ENCODE results near the gene FBXW10B. TPM values are rescaled to one million over a fixed set of nuclear protein-coding genes. Genes with fewer than 3 reads are reported as not detected.
"Not testable (repeated sequence)": the region's sequence is repeated elsewhere in the genome, so short reads cannot be mapped to it uniquely, and the experiment has no call there.

Gene FBXW10B
- total RNA-seq, result 1.3 TPM in 1 of 2 replicates, not detected in the other

GRCh38 chr17:15619331-15620058 lies at the start of gene FBXW10B:
Gene FBXW10B (minus strand): TSS chr17:15619704. CDS start chr17:15619512, 192 bp downstream.
- DNase-seq (ENCODE audit: extremely low read depth, low read depth, low spot score), result not testable (repeated sequence)

- DNase-seq (ENCODE audit: extremely low read depth, low read depth, low spot score), result no peak
Measured at GRCh38 chr17:15663691-15664090, 44.2 kb upstream of the FBXW10B start.

- DNase-seq (ENCODE audit: extremely low read depth, low read depth, low spot score), result no peak
Measured at GRCh38 chr17:15663176-15663575, 43.7 kb upstream of the FBXW10B start.

GRCh38 chr17:15662681-15663080 lies 43.2 kb upstream of the FBXW10B start:
- no peak for DNase-seq (ENCODE audit: extremely low read depth, low read depth, low spot score)

- no peak for DNase-seq (ENCODE audit: extremely low read depth, low read depth, low spot score)
Measured at GRCh38 chr17:15660077-15660476, 40.6 kb upstream of the FBXW10B start.

- DNase-seq (ENCODE audit: extremely low read depth, low read depth, low spot score), result no peak
Measured at GRCh38 chr17:15659663-15660062, 40.2 kb upstream of the FBXW10B start.

- DNase-seq (ENCODE audit: extremely low read depth, low read depth, low spot score), result no peak
Measured at GRCh38 chr17:15659236-15659635, 39.7 kb upstream of the FBXW10B start.

- DNase-seq (ENCODE audit: extremely low read depth, low read depth, low spot score), result no peak
Measured at GRCh38 chr17:15658296-15658695, 38.8 kb upstream of the FBXW10B start.

- DNase-seq (ENCODE audit: extremely low read depth, low read depth, low spot score), result no peak
Measured at GRCh38 chr17:15657868-15658267, 38.4 kb upstream of the FBXW10B start.

- no peak for DNase-seq (ENCODE audit: extremely low read depth, low read depth, low spot score)
Measured at GRCh38 chr17:15654886-15655561, 35.5 kb upstream of the FBXW10B start.

GRCh38 chr17:15654401-15654800 lies 34.9 kb upstream of the FBXW10B start:
- DNase-seq (ENCODE audit: extremely low read depth, low read depth, low spot score), result not testable (repeated sequence)

- no peak for DNase-seq (ENCODE audit: extremely low read depth, low read depth, low spot score)
Measured at GRCh38 chr17:15652960-15653359, 33.5 kb upstream of the FBXW10B start.

- DNase-seq (ENCODE audit: extremely low read depth, low read depth, low spot score), result peak; percentile 83
Measured at GRCh38 chr17:15651583-15652110, 32.1 kb upstream of the FBXW10B start.

- DNase-seq (ENCODE audit: extremely low read depth, low read depth, low spot score), result no peak
Measured at GRCh38 chr17:15650741-15651582, 31.5 kb upstream of the FBXW10B start.

GRCh38 chr17:15649861-15650421 lies 30.4 kb upstream of the FBXW10B start:
- no peak for DNase-seq (ENCODE audit: extremely low read depth, low read depth, low spot score)

GRCh38 chr17:15648386-15648785 lies 28.9 kb upstream of the FBXW10B start:
- DNase-seq (ENCODE audit: extremely low read depth, low read depth, low spot score), result no peak

GRCh38 chr17:15645942-15646312 lies 26.4 kb upstream of the FBXW10B start:
- not testable (repeated sequence) for DNase-seq (ENCODE audit: extremely low read depth, low read depth, low spot score)

GRCh38 chr17:15645099-15645941 lies 25.8 kb upstream of the FBXW10B start:
- DNase-seq (ENCODE audit: extremely low read depth, low read depth, low spot score), result not testable (repeated sequence)

- not testable (repeated sequence) for DNase-seq (ENCODE audit: extremely low read depth, low read depth, low spot score)
Measured at GRCh38 chr17:15642505-15643251, 23.2 kb upstream of the FBXW10B start.
